Mesodermal cell (in vitro differentiated cells): ENCODE data around the gene SIGLEC7.
"Not testable (repeated sequence)": the region's sequence is repeated elsewhere in the genome, so short reads cannot be mapped to it uniquely, and the experiment has no call there.

Experiments used
- H3K27ac ChIP-seq: 2 replicates; pipeline ENCODE4 v1.7.0; 2013; ENCODE audit warnings: mild to moderate bottlenecking, low read depth, low read length, moderate library complexity; ENCODE audit not compliant: severe bottlenecking
- H3K36me3 ChIP-seq: 2 replicates; pipeline ENCODE4 v1.7.1; 2013; ENCODE audit warnings: mild to moderate bottlenecking, low read length, moderate library complexity; ENCODE audit not compliant: control insufficient read depth, insufficient read depth
- H3K4me1 ChIP-seq: one replicate; pipeline ENCODE4 v1.7.1; 2013; ENCODE audit warnings: mild to moderate bottlenecking, low read length; ENCODE audit not compliant: insufficient read depth, control insufficient read depth, poor library complexity, severe bottlenecking
- H3K4me3 ChIP-seq: 2 replicates; pipeline ENCODE4 v1.7.0; 2013; ENCODE audit warnings: low read length, control low read depth, mild to moderate bottlenecking; ENCODE audit not compliant: insufficient read depth, poor library complexity, severe bottlenecking; ENCODE audit errors: extremely low read depth
- H3K9me3 ChIP-seq: 2 replicates; pipeline ENCODE4 v1.7.1; 2013; ENCODE audit warnings: mild to moderate bottlenecking, low read length, moderate library complexity; ENCODE audit not compliant: control insufficient read depth
- WGBS, 2 experiments: methylation state at CpG; one replicate each; pipeline ENCODE4 v1.1.5; 2013; ENCODE audit warnings: missing lambda C conversion rate in 2 of 2; ENCODE audit not compliant: insufficient coverage in 2 of 2; 5-methylcytosine and 5-hydroxymethylcytosine counted together

Gene SIGLEC7

GRCh38 chr19:51169283-51169918 is 27.3 kb downstream of the SIGLEC7 start:
- H3K36me3 ChIP-seq, H3K9me3 ChIP-seq, H3K4me1 ChIP-seq, H3K4me3 ChIP-seq: not testable (repeated sequence)
- peak overlapping the region; percentile 39 for H3K27ac ChIP-seq
- 10 to 29% methylated on average over 6 to 9 of the region's 11 CpGs for WGBS, 2 experiments

GRCh38 chr19:51172223-51172622 is 30.1 kb downstream of the SIGLEC7 start:
- Histone ChIP-seq H3K4me3 (no peak overlapping the region), H3K27ac (no peak overlapping the region), H3K9me3 (no peaks in the 10 kb centered on the region), H3K36me3 (no peaks in the 10 kb centered on the region), H3K4me1 (no peaks in the 10 kb centered on the region)
- WGBS, 2 experiments = 60 to 100% methylated on average over 1 of the region's 2 CpGs

- Histone ChIP-seq H3K9me3 (no peaks in the 10 kb centered on the region), H3K27ac (no peak overlapping the region), H3K4me3 (no peak overlapping the region), H3K36me3 (no peaks in the 10 kb centered on the region), H3K4me1 (no peaks in the 10 kb centered on the region)
- WGBS, 2 experiments = 84 to 90% methylated on average over 3 of the region's 5 CpGs
Observed at GRCh38 chr19:51173681-51174080, 31.6 kb downstream of the SIGLEC7 start.

GRCh38 chr19:51179256-51179655 is 37.2 kb downstream of the SIGLEC7 start:
- no peak overlapping the region for H3K27ac ChIP-seq
- no peaks in the 10 kb centered on the region for H3K36me3 ChIP-seq
- H3K9me3 ChIP-seq = no peaks in the 10 kb centered on the region
- 83 to 88% methylated on average over 1 of the region's 1 CpG for WGBS, 2 experiments
- no peak overlapping the region for H3K4me3 ChIP-seq
- H3K4me1 ChIP-seq = no peaks in the 10 kb centered on the region

- Histone ChIP-seq H3K9me3 (no peaks in the 10 kb centered on the region), H3K4me1 (no peaks in the 10 kb centered on the region), H3K36me3 (no peaks in the 10 kb centered on the region), H3K4me3 (no peak overlapping the region), H3K27ac (no peak overlapping the region)
- WGBS, 2 experiments = 95 to 97% methylated on average over 39 of the region's 39 CpGs
Observed at GRCh38 chr19:51181377-51181912, 39.3 kb downstream of the SIGLEC7 start.

- H3K4me3 ChIP-seq = no peak overlapping the region
- no peaks in the 10 kb centered on the region for H3K4me1 ChIP-seq
- H3K36me3 ChIP-seq = no peaks in the 10 kb centered on the region
- no peaks in the 10 kb centered on the region for H3K9me3 ChIP-seq
- no peak overlapping the region for H3K27ac ChIP-seq
- WGBS, 2 experiments = 81 to 85% methylated on average over 24 to 30 of the region's 31 CpGs
Observed at GRCh38 chr19:51181913-51182419, 39.9 kb downstream of the SIGLEC7 start.

GRCh38 chr19:51183629-51184028 is 41.5 kb downstream of the SIGLEC7 start:
- Histone ChIP-seq H3K36me3 (no peaks in the 10 kb centered on the region), H3K4me1 (no peaks in the 10 kb centered on the region), H3K27ac (no peak overlapping the region), H3K9me3 (no peaks in the 10 kb centered on the region), H3K4me3 (no peak overlapping the region)
- WGBS, 2 experiments = 68 to 88% methylated on average over 7 to 8 of the region's 8 CpGs

- Histone ChIP-seq H3K9me3 (no peaks in the 10 kb centered on the region), H3K4me1 (no peaks in the 10 kb centered on the region), H3K27ac (no peak overlapping the region), H3K4me3 (no peak overlapping the region), H3K36me3 (no peaks in the 10 kb centered on the region)
- WGBS, 2 experiments = 87 to 90% methylated on average over 20 to 21 of the region's 25 CpGs
Observed at GRCh38 chr19:51185069-51185867, 43.2 kb downstream of the SIGLEC7 start.

- 81% methylated on average over 4 to 5 of the region's 5 CpGs for WGBS, 2 experiments
- Histone ChIP-seq H3K36me3 (no peaks in the 10 kb centered on the region), H3K27ac (no peak overlapping the region), H3K4me1 (no peaks in the 10 kb centered on the region), H3K4me3 (no peak overlapping the region), H3K9me3 (no peaks in the 10 kb centered on the region)
Observed at GRCh38 chr19:51185868-51186215, 43.7 kb downstream of the SIGLEC7 start.

- no peaks in the 10 kb centered on the region for H3K36me3 ChIP-seq
- no peaks in the 10 kb centered on the region for H3K4me1 ChIP-seq
- H3K27ac ChIP-seq = no peak overlapping the region
- 90 to 91% methylated on average over 2 to 4 of the region's 13 CpGs for WGBS, 2 experiments
- H3K9me3 ChIP-seq = no peaks in the 10 kb centered on the region
- no peak overlapping the region for H3K4me3 ChIP-seq
Observed at GRCh38 chr19:51186323-51186722, 44.2 kb downstream of the SIGLEC7 start.
